Measurements from ENCODE around the gene OR2V2.

Gene OR2V2

GRCh38 chr5:181149355-181149754 lies 2.0 kb downstream of the OR2V2 start:
- no peak for DNase-seq

GRCh38 chr5:181149806-181150733 lies 2.7 kb downstream of the OR2V2 start:
- no peak for DNase-seq

GRCh38 chr5:181151146-181151545 lies 3.8 kb downstream of the OR2V2 start:
- DNase-seq = no peak

- DNase-seq = no peak
Measured at GRCh38 chr5:181152406-181152805, 5.0 kb downstream of the OR2V2 start.

- no peak for DNase-seq
Measured at GRCh38 chr5:181153814-181154213, 6.4 kb downstream of the OR2V2 start.

- no peak for DNase-seq
Measured at GRCh38 chr5:181156758-181157157, 9.4 kb downstream of the OR2V2 start.

GRCh38 chr5:181158869-181159268 lies 11.5 kb downstream of the OR2V2 start:
- no peak for DNase-seq

GRCh38 chr5:181159286-181160151 lies 12.1 kb downstream of the OR2V2 start:
- DNase-seq = peak; percentile 84

GRCh38 chr5:181160152-181160754 lies 12.9 kb downstream of the OR2V2 start:
- peak; percentile 89 for DNase-seq

GRCh38 chr5:181160755-181161533 lies 13.6 kb downstream of the OR2V2 start:
- DNase-seq = peak; percentile 62

- no peak for DNase-seq
Measured at GRCh38 chr5:181161534-181162175, 14.3 kb downstream of the OR2V2 start.

- DNase-seq = no peak
Measured at GRCh38 chr5:181163487-181164075, 16.2 kb downstream of the OR2V2 start.

GRCh38 chr5:181164076-181164952 lies 16.9 kb downstream of the OR2V2 start:
- no peak for DNase-seq

GRCh38 chr5:181166812-181167733 lies 19.7 kb downstream of the OR2V2 start:
- no peak for DNase-seq

GRCh38 chr5:181167814-181168488 lies 20.6 kb downstream of the OR2V2 start:
- no peak for DNase-seq

GRCh38 chr5:181168595-181169118 lies 21.3 kb downstream of the OR2V2 start:
- DNase-seq = no peak

- DNase-seq = peak; percentile 72
Measured at GRCh38 chr5:181169459-181170236, 22.3 kb downstream of the OR2V2 start.

Data from CD4-positive, alpha-beta T cell treated with Interleukin-15 for 1 hour (primary cell).